Psoas muscle (tissue), 8 donors: ENCODE measurements around the gene PDC. TPM values are rescaled to one million over a fixed set of nuclear protein-coding genes. Genes with fewer than 3 reads are reported as not detected.

Source experiments
- ATAC-seq, 4 donors: fragments of 200-7000 bp; cut with Tn5 transposase; one replicate each; pipeline ENCODE4 v1.9.1; 2020; ENCODE audit warnings: moderate library complexity in 3 of 4, mild to moderate bottlenecking in 2 of 4
- DNase-seq, 2 donors: peaks; one replicate each; pipeline ENCODE4 v3.0.0-alpha.2; 2020
- H3K27ac ChIP-seq: fragments of 200-600 bp; one replicate; pipeline ENCODE4 v1.8.0; 2022
- H3K27me3 ChIP-seq, 3 donors: fragments of 200-600 bp in 1 of 3; one replicate each; pipeline versions ENCODE4 v1.6.1 to v1.8.0; 2013 to 2022; ENCODE audit warnings: low read length in 2 of 3, mild to moderate bottlenecking in 2 of 3, moderate library complexity in 1 of 3; ENCODE audit not compliant: insufficient read depth in 3 of 3
- H3K36me3 ChIP-seq, 2 donors: fragments of 200-600 bp in 1 of 2; one replicate each; pipeline versions ENCODE4 v1.6.1 to v1.8.0; 2013 to 2022; ENCODE audit warnings: low read depth in 1 of 2, mild to moderate bottlenecking in 1 of 2, moderate library complexity in 1 of 2; ENCODE audit not compliant: insufficient read depth in 1 of 2
- H3K4me1 ChIP-seq: fragments of 200-600 bp; one replicate; pipeline ENCODE4 v1.8.0; 2022
- H3K4me3 ChIP-seq: fragments of 200-600 bp; one replicate; pipeline ENCODE4 v1.8.0; 2022; ENCODE audit warnings: mild to moderate bottlenecking
- H3K9me3 ChIP-seq: fragments of 200-600 bp; one replicate; pipeline ENCODE4 v1.8.0; 2022
- WGBS, 3 donors: extraction: QIAGEN DNeasy Blood & Tissue Kit; methylation state at CpG; one replicate each; pipeline versions ENCODE4 v1.1.6 to v1.1.7; 2013; 5-methylcytosine and 5-hydroxymethylcytosine counted together
- intact Hi-C, 2 donors: fragments of 100-400 bp; cut with DNase I; formaldehyde crosslinking; loops; one replicate each; pipeline versions ENCODE4 v1.11.0 to v1.14.2; 2022
- polyA plus RNA-seq, 3 donors: library from polyadenylated mRNA; stranded (reverse); fragments of 200-250 nt; gene quantifications; one replicate each; pipeline ENCODE4 v1.2.3, GENCODE V29; 2013
- total RNA-seq, 4 donors: library from RNA; stranded (reverse); fragmentation: NEBNext Ultra II Directional in 2 of 4; extraction: Animal tissue kit (Norgen Biotek cat#: 25700) in 2 of 4; gene quantifications; one replicate each; pipeline versions ENCODE4 v1.2.1 to v1.2.4, GENCODE V29; 2021 to 2023
- TF ChIP-seq, protein P1 (sequence below): fragments of 200-600 bp; IDR thresholded peaks from one replicate; pipeline ENCODE4 v1.8.0; 2022; ENCODE audit warnings: antibody characterized with exemption
- donor health status: healthy with polysubstance abuse.
- donor health status: DM: no; HTN: no; CAD: no; lungs with moderate emphysema.
- donor health status: Bipolar disorder and iron deficiency.
- donor health status: healthy.
- donor health status: DM: yes; HTN: yes; CAD: no.
- donor health status: DM: no; HTN: no; CAD: no.
- donor health status: DM: no; HTN: no; CAD: no.
- donor health status: DM: yes; HTN: yes; CAD: no.

The PDC gene
- total and polyA plus RNA-seq, 7 donors = not detected

DNA sequence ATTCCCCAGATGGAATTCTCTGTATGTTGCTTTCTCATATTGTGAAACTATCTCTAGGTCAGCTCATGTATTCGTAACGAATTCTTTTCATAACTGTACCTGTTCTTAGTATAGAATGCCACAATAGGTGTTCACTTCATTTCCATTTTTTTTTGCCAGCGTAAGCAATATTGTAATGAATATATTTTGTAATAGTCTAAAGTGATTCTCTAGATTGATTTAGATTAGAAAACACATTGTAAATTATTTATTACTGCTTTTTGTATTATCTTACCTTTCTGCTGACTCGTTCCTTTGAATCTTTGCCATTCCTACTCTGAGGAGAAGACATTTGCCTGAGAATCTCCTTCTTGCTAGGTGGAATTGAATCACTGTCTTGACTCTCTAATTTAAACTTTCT, 14.8 kb downstream of the PDC start:
- intact Hi-C loops = no loop called here
- no peak for DNase-seq
- WGBS, 3 donors = 90 to 94% (median 90%) methylated on average over 4 of the region's 4 CpGs
- TF ChIP-seq, protein P1, sequence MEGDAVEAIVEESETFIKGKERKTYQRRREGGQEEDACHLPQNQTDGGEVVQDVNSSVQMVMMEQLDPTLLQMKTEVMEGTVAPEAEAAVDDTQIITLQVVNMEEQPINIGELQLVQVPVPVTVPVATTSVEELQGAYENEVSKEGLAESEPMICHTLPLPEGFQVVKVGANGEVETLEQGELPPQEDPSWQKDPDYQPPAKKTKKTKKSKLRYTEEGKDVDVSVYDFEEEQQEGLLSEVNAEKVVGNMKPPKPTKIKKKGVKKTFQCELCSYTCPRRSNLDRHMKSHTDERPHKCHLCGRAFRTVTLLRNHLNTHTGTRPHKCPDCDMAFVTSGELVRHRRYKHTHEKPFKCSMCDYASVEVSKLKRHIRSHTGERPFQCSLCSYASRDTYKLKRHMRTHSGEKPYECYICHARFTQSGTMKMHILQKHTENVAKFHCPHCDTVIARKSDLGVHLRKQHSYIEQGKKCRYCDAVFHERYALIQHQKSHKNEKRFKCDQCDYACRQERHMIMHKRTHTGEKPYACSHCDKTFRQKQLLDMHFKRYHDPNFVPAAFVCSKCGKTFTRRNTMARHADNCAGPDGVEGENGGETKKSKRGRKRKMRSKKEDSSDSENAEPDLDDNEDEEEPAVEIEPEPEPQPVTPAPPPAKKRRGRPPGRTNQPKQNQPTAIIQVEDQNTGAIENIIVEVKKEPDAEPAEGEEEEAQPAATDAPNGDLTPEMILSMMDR = no peak
- Histone ChIP-seq H3K4me1 (no peaks in the 10 kb centered on the region), H3K27ac (no peak overlapping the region), H3K27me3 (no peaks in the 10 kb centered on the region), H3K36me3 (no peaks in the 10 kb centered on the region), H3K4me3 (no peak overlapping the region), H3K9me3 (no peaks in the 10 kb centered on the region)
- ATAC-seq = no peak

DNA sequence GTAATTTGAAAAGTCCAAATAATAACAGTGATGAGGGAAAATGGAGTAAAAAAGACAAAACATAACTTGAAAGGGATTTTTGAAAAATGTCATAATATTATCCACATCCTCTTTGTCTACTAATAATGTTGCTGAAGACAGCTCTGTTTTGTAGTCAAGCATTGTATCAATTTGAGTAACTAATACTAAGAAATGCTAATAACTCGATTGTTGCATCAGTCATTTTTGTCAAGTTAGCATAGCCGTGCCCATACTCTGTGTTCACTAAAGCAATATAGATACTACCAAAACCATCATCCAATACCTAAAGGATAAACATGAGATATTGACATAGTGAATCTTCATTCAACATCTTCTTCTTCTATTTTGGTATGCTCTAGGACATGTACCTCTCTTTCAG, 17.3 kb downstream of the PDC start:
- DNase-seq (no peak), ATAC-seq (no peak)
- H3K27ac ChIP-seq = no peak overlapping the region
- no peaks in the 10 kb centered on the region for H3K9me3 ChIP-seq
- no peaks in the 10 kb centered on the region for H3K4me1 ChIP-seq
- intact Hi-C loops = no loop called here
- no peaks in the 10 kb centered on the region for H3K27me3 ChIP-seq
- no peak overlapping the region for H3K4me3 ChIP-seq
- H3K36me3 ChIP-seq = peaks cover 0 to 7% of the 10 kb centered on the region in 2 donors
- WGBS, 3 donors = 92 to 95% (median 93%) methylated on average over 2 of the region's 2 CpGs
- TF ChIP-seq, protein P1 = no peak

DNA sequence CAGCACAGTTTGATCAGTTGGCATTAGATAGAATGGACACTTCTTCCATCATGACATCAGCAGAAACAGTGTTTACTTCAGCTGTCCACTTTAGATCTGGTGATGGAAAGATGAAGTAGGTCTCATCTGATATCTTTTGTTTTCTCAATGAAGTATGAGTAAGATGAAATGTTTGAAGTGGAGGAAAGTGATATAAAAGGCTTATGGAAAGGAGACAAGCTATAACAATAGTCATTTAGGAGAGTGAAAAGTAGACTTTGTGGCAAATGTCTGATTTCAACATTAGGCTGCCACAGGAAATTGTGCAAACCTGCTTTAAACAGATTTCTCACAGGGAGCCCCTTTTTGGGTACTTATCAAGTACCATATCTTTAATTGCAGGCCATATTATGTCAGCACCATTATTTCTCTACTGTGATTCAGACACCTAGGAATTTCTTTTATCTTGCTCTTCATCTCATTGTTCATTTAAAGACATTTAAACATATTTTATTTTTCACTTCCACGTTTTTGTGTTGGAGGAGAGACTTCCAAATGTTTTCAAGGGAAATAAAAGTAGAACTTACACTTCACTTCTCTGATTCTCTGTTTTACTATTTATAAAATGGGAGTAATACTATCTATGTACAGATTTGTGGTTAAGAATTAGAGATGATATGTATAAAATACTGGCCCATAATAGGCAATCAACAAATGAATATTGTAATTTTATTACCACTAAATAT, 18.1 kb downstream of the PDC start:
- Histone ChIP-seq H3K27ac (no peak overlapping the region), H3K4me3 (no peak overlapping the region), H3K36me3 (peaks cover 0 to 7% of the 10 kb centered on the region in 2 donors), H3K27me3 (no peaks in the 10 kb centered on the region), H3K9me3 (no peaks in the 10 kb centered on the region), H3K4me1 (no peaks in the 10 kb centered on the region)
- intact Hi-C loops = no loop called here
- 45 to 53% (median 50%) methylated on average over 1 of the region's 1 CpG for WGBS, 3 donors
- no peak for ATAC-seq
- TF ChIP-seq, protein P1 = no peak
- DNase-seq = no peak

DNA sequence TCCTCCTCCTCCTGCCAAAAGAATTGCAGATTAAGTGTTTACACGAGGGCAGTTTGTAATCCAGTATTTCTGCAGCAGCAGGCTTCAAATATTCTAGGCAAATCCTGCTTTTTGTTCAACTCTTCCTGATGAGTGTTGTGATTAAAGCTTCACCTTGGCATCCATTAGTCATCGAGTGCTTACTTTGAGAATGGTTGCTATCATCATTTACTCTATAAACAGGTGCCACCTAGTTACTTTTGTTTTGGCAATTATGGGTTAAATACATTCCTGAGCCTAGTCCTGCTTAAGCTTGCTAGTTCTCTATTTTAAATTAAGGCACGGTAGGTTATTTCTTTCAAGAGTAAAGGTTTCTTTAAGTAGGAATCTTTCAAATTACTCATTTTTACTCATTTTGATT, 20.3 kb downstream of the PDC start:
- DNase-seq (no peak), ATAC-seq (no peak)
- peaks cover 0 to 21% of the 10 kb centered on the region in 2 donors for H3K36me3 ChIP-seq
- H3K4me3 ChIP-seq = no peak overlapping the region
- no peaks in the 10 kb centered on the region for H3K4me1 ChIP-seq
- WGBS, 3 donors = 52 to 62% (median 55%) methylated on average over 3 of the region's 3 CpGs
- H3K9me3 ChIP-seq = no peaks in the 10 kb centered on the region
- intact Hi-C loops = no loop called here
- TF ChIP-seq, protein P1 = no peak
- H3K27me3 ChIP-seq = no peaks in the 10 kb centered on the region
- no peak overlapping the region for H3K27ac ChIP-seq

DNA sequence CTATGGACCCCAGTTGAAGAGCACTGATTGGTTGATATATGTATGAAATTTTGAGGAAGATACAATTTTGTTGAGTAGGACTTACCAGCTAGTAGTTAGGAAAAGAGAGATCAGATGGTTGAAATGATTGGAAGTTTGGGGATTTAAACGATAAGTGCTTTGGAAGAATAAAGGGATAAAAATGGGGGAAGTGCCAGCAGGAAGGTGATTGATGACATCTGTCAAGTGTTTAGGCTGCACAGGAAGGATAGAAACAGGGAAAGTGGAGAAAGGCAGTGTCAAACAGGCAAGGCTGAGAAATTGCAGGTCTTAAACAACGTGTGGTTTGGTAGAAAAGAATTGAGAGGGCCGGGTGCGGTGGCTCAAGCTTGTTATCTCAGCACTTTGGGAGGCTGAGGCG, 22.3 kb downstream of the PDC start:
- TF ChIP-seq, protein P1 = no peak
- H3K9me3 ChIP-seq = no peaks in the 10 kb centered on the region

More for the DNA sequence above, 22.3 kb downstream of the PDC start:
- H3K27me3 ChIP-seq = no peaks in the 10 kb centered on the region
- DNase-seq (no peak), ATAC-seq (no peak)
- no peaks in the 10 kb centered on the region for H3K4me1 ChIP-seq
- H3K4me3 ChIP-seq = no peak overlapping the region
- peaks cover 0 to 21% of the 10 kb centered on the region in 2 donors for H3K36me3 ChIP-seq
- WGBS, 3 donors = 81 to 84% (median 83%) methylated on average over 5 of the region's 5 CpGs
- intact Hi-C loops = no loop called here
- H3K27ac ChIP-seq = no peak overlapping the region
